Uterus (tissue), 4 donors: Measurements from ENCODE around the gene HCFC1. TPM values are rescaled to one million over a fixed set of nuclear protein-coding genes. Genes with fewer than 3 reads are reported as not detected.

Experiments used
- DNase-seq, 2 donors: peaks; one replicate each; pipeline ENCODE4 v3.0.0-alpha.2; 2019 to 2020
- H3K27ac ChIP-seq, 2 donors: fragments of 200-600 bp; sonication (generic); 1 replicate in 1 of 2; 2 replicates in 1 of 2; pipeline ENCODE4 v1.5.1; 2016 to 2018
- H3K27me3 ChIP-seq, 2 donors: fragments of 200-600 bp; sonication (generic); one replicate each; pipeline ENCODE4 v1.5.1; 2018 to 2019; ENCODE audit warnings: control low read depth in 1 of 2
- H3K36me3 ChIP-seq, 2 donors: fragments of 200-600 bp; sonication (generic); one replicate each; pipeline ENCODE4 v1.5.1; 2019; ENCODE audit warnings: control low read depth in 1 of 2
- H3K4me1 ChIP-seq, 2 donors: fragments of 200-600 bp; sonication (generic); one replicate each; pipeline ENCODE4 v1.5.1; 2018 to 2019; ENCODE audit warnings: control low read depth in 1 of 2
- H3K4me3 ChIP-seq, 2 donors: fragments of 200-600 bp; sonication (generic); 1 replicate in 1 of 2; 2 replicates in 1 of 2; pipeline ENCODE4 v1.5.1; 2018 to 2019; ENCODE audit warnings: mild to moderate bottlenecking in 1 of 2
- H3K9me3 ChIP-seq, 2 donors: fragments of 200-600 bp; sonication (generic); one replicate each; pipeline ENCODE4 v1.5.1; 2019; ENCODE audit warnings: control low read depth in 1 of 2
- POLR2A ChIP-seq, 2 donors: fragments of 450-650 bp; IDR thresholded peaks; one replicate each; pipeline ENCODE4 v1.6.1; 2016; ENCODE audit warnings: antibody characterized with exemption in 2 of 2, mild to moderate bottlenecking in 1 of 2, moderate library complexity in 1 of 2
- intact Hi-C: fragments of 100-400 bp; cut with DNase I; formaldehyde crosslinking; loops from one replicate; pipeline ENCODE4 v1.15.1; 2023; ENCODE audit warnings: low total_unique reads
- microRNA counts, 2 donors: library from miRNA; unstranded; fragments of <30 nt; microRNA quantifications; one replicate each; lab custom pipeline; 2016 to 2017
- microRNA-seq: library from miRNA; unstranded; fragments of <30 nt; microRNA quantifications from one replicate; pipeline ENCODE4, GENCODE V29; 2016; ENCODE audit warnings: borderline microRNAs expressed, borderline replicate concordance
- small RNA-seq: library from RNA; depleted of rRNA; stranded (forward); fragments of <200 nt; gene quantifications from one replicate; pipeline ENCODE3, GENCODE V24; 2016
- total RNA-seq, 4 donors: library from RNA; depleted of rRNA in 3 of 4; stranded (reverse); fragments of >200 nt in 3 of 4; gene quantifications; one replicate each; pipeline versions ENCODE4 v1.1.0 to v1.2.4, GENCODE V29; 2014 to 2023
- TF ChIP-seq, protein P1 (sequence below), 4 experiments: fragments of 200-600 bp in 2 of 4; fragments of 450-650 bp in 2 of 4; sonication (generic) in 2 of 4; IDR thresholded peaks; one replicate each; pipeline ENCODE4 v1.5.1; 2016 to 2019; ENCODE audit warnings: antibody characterized with exemption in 4 of 4, mild to moderate bottlenecking in 2 of 4, moderate library complexity in 1 of 4
- donor health status: DM: yes; HTN: yes; CAD: no.

HCFC1 gene
- total RNA-seq, 4 donors from 2014 or later, result 20.9 to 65.7 (median 37.3) TPM

DNA sequence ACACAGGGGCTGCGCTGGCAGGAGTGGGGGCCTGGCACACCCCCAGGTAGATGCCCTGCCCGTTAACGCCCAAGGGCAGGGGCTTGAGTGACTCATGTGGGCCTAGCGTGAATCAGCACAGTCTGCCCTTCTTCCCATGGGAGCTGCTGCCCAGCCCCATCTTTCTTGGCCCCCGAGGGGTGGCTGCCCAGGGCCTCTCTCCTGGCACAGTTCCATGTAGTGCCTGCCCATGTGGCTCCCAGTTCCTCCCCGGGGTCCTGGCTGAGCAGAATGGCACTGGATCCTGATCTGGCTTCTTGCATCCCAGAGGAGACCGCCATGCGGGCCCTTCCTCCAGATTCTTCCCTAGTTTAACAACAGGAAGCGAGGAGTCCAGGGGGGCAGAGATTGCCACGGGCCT lies 69.2 kb downstream of the HCFC1 start:
- intact Hi-C loops, result no loop called here
- no peaks in the 10 kb centered on the region for H3K27me3 ChIP-seq
- no peaks in the 10 kb centered on the region for H3K36me3 ChIP-seq
- no peak overlapping the region for H3K4me3 ChIP-seq
- DNase-seq, result no peak
- H3K27ac ChIP-seq, result no peak overlapping the region
- no peaks in the 10 kb centered on the region for H3K4me1 ChIP-seq
- H3K9me3 ChIP-seq, result no peaks in the 10 kb centered on the region
- no peak for TF ChIP-seq POLR2A (IDR thresholded peaks at IDR 0.05)
- TF ChIP-seq, protein P1, sequence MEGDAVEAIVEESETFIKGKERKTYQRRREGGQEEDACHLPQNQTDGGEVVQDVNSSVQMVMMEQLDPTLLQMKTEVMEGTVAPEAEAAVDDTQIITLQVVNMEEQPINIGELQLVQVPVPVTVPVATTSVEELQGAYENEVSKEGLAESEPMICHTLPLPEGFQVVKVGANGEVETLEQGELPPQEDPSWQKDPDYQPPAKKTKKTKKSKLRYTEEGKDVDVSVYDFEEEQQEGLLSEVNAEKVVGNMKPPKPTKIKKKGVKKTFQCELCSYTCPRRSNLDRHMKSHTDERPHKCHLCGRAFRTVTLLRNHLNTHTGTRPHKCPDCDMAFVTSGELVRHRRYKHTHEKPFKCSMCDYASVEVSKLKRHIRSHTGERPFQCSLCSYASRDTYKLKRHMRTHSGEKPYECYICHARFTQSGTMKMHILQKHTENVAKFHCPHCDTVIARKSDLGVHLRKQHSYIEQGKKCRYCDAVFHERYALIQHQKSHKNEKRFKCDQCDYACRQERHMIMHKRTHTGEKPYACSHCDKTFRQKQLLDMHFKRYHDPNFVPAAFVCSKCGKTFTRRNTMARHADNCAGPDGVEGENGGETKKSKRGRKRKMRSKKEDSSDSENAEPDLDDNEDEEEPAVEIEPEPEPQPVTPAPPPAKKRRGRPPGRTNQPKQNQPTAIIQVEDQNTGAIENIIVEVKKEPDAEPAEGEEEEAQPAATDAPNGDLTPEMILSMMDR (IDR thresholded peaks at IDR 0.05), result no peak

DNA sequence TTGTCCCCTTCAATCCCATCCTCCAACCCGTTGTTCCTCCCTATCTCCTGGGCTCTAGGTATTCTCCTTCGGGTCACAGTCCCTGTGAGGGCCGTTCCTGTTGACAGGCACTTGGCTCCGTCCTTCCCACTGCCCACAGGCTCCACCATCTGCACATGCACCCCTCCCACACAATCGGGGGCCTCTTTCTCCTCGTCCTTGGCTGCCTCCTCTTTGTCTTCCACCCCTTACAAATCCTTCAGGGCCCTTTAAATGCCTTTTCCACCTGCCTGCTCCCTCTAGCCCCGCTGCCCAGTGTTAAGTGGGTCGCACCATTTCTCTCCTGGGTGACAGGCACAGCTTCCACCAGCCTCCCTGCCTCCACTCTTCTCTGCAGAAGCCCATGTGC lies 69.9 kb downstream of the HCFC1 start:
- Histone ChIP-seq H3K36me3 (no peaks in the 10 kb centered on the region), H3K27me3 (no peaks in the 10 kb centered on the region), H3K27ac (peak overlapping the region in 1 of 2 donors; percentile 23), H3K9me3 (no peaks in the 10 kb centered on the region), H3K4me3 (no peak overlapping the region), H3K4me1 (no peaks in the 10 kb centered on the region)
- TF ChIP-seq POLR2A (IDR thresholded peaks at IDR 0.05), result no peak
- TF ChIP-seq, protein P1 (IDR thresholded peaks at IDR 0.05), result no peak
- intact Hi-C loops, result no loop called here
- DNase-seq, result no peak

DNA sequence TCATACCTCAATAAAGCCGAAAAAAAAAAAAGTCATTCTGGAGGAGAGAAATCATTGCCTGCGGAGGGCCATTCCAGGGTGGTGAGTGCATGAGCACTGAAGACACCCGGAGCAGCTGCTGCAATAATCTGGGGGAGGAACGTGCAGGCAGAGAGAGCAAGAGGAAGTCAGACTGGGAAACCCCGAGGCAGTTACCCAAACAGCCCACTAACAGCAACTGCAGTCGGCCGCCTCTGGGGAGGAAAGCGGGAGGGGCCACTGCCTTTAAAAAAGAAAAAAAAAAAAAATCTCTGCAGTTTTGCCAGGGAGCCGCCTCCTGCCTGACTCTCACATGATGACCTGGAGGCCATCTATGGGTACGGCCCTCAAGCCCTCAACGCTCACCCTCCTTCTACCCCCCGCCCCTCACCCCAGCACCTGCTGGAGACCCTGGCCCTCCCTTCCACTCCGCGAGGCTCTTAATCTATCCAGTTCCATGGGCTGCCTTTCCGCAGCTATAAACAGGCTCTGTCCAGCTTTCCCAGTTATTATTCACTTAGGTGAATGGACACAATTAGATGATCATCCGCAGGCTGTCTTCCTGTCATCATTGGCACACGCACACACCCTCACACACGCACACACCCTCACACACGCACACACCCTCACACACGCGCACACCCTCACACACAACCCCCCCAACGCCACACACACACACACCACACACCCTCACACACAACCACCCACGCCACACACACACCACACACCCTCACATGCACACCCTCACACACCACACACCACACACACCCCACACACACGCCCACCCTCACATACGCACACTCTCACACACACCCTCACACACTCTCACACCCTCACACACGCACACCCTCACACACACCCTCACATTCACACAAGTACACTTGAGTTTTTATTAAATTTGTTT lies 70.5 kb downstream of the HCFC1 start:
- Histone ChIP-seq H3K27ac (peak overlapping the region in 1 of 2 donors; percentile 23), H3K27me3 (no peaks in the 10 kb centered on the region), H3K9me3 (no peaks in the 10 kb centered on the region), H3K4me1 (no peaks in the 10 kb centered on the region), H3K4me3 (no peak overlapping the region), H3K36me3 (no peaks in the 10 kb centered on the region)
- TF ChIP-seq, protein P1 (IDR thresholded peaks at IDR 0.05), result no peak
- TF ChIP-seq POLR2A (IDR thresholded peaks at IDR 0.05), result no peak
- peak; percentile 64 to 74 for DNase-seq
- intact Hi-C loops, result no loop called here

DNA sequence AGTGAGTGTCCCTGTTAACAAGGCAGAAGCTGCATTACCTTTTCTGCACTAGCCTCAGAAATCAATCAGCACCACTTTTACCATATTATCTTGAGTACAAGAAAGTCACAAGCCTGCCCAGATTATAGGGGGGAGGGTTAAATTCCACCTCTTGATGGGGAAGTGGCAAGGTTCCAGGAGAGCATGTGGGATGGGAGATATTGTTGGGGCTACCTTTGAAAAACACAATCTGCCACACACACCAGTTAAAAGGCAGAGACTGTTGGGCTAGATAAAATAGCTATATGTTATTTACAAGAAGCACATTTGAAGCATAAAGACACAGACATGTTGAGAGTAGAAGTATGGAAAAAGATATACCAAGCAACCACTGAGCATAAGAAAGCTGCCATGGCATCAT lies 73.7 kb downstream of the HCFC1 start:
- Histone ChIP-seq H3K9me3 (no peaks in the 10 kb centered on the region), H3K27ac (no peak overlapping the region), H3K4me3 (no peak overlapping the region), H3K36me3 (no peaks in the 10 kb centered on the region), H3K27me3 (no peaks in the 10 kb centered on the region), H3K4me1 (no peaks in the 10 kb centered on the region)
- no peak for DNase-seq
- no peak for TF ChIP-seq POLR2A (IDR thresholded peaks at IDR 0.05)
- intact Hi-C loops, result no loop called here

MicroRNA genes within 50 kb of the gene (microRNA counts, 767-probe panel; counts per million panel counts)
- microRNA hsa-miR-718 (lab: Ali Mortazavi, UCI), result 0 counts per million in 2 donors

Small RNA genes within 50 kb of the gene (microRNA-seq; reads per million reads assigned to microRNA genes)
- gene MIR3202-1 (not detected), gene MIR3202-2 (not detected), gene MIR718 (not detected)

Small RNA genes within 50 kb of the gene (small RNA-seq; reads per million reads assigned to genes)
- not detected for gene MIR3202-1

Other genes with a start within 250 kb of the HCFC1 start
- gene BCAP31, start 247.4 kb downstream of the HCFC1 start, total RNA-seq, result 100 to 1,000 TPM in 2 of 4 donors, 10 to 100 TPM in 2; 86.6 to 177 (median 102) TPM
- 10 to 100 TPM in 3 of 4 donors, 1 to 10 TPM in 1; 2.9 to 24.9 (median 13.1) TPM for gene ABCD1, start 247.0 kb downstream of the HCFC1 start, total RNA-seq
- 10 to 100 TPM in 1 of 4 donors, 1 to 10 TPM in 3; 1.5 to 50.7 (median 5.1) TPM for gene PLXNB3, start 207.6 kb downstream of the HCFC1 start, total RNA-seq
- gene SRPK3, start 190.8 kb downstream of the HCFC1 start, total RNA-seq, result 10 to 100 TPM in 1 of 4 donors, 1 to 10 TPM in 2, under 1 TPM in 1; 0.76 to 13.8 (median 5.5) TPM
- gene IDH3G, start 177.4 kb downstream of the HCFC1 start, total RNA-seq, result 10 to 100 TPM; 48.4 to 88.5 (median 67.2) TPM
- gene SSR4, start 177.2 kb downstream of the HCFC1 start, total RNA-seq, result 100 to 1,000 TPM in 2 of 4 donors, 10 to 100 TPM in 2; 26.9 to 633 (median 103) TPM
- gene PDZD4, start 141.3 kb downstream of the HCFC1 start, total RNA-seq, result 10 to 100 TPM in 3 of 4 donors, 1 to 10 TPM in 1; 2.6 to 21.3 (median 16.8) TPM
- gene L1CAM, start 85.6 kb downstream of the HCFC1 start, total RNA-seq, result 1 to 10 TPM in 2 of 4 donors, under 1 TPM in 1, not detected in 1; 0.26 to 5.1 (median 2.8) TPM
- 1 to 10 TPM in 2 of 4 donors, under 1 TPM in 1, not detected in 1; 0.35 to 5.2 (median 4.4) TPM for gene AVPR2, start 67.1 kb downstream of the HCFC1 start, total RNA-seq
- 10 to 100 TPM in 2 of 4 donors, 1 to 10 TPM in 2; 5.1 to 28.3 (median 15.8) TPM for gene ARHGAP4, start 45.6 kb downstream of the HCFC1 start, total RNA-seq
- gene NAA10, start 36.8 kb downstream of the HCFC1 start, total RNA-seq, result 100 to 1,000 TPM in 2 of 4 donors, 10 to 100 TPM in 2; 37.9 to 198 (median 109) TPM
- gene RENBP, start 27.2 kb downstream of the HCFC1 start, total RNA-seq, result 1 to 10 TPM in 3 of 4 donors, under 1 TPM in 1; 0.77 to 5.9 (median 2.6) TPM
- gene TMEM187, start 936 bp upstream of the HCFC1 start, total RNA-seq, result 1 to 10 TPM in 3 of 4 donors, not detected in 1; 2.5 to 9.6 (median 6.2) TPM
- 10 to 100 TPM in 3 of 4 donors, 1 to 10 TPM in 1; 9.7 to 52.6 (median 35.8) TPM for gene IRAK1, start 48.1 kb upstream of the HCFC1 start, total RNA-seq
- gene MECP2, start 125.9 kb upstream of the HCFC1 start, total RNA-seq, result 100 to 1,000 TPM in 1 of 4 donors, 10 to 100 TPM in 3; 29.7 to 106 (median 50.6) TPM
- gene OPN1LW, start 172.4 kb upstream of the HCFC1 start, total RNA-seq, result not detected
- not detected for gene OPN1MW, start 210.8 kb upstream of the HCFC1 start, total RNA-seq
- not detected for gene OPN1MW2, start 247.9 kb upstream of the HCFC1 start, total RNA-seq